ENCODE results near the gene TTC34.
"Not testable (repeated sequence)": the region's sequence is repeated elsewhere in the genome, so short reads cannot be mapped to it uniquely, and the experiment has no call there.

DNA sequence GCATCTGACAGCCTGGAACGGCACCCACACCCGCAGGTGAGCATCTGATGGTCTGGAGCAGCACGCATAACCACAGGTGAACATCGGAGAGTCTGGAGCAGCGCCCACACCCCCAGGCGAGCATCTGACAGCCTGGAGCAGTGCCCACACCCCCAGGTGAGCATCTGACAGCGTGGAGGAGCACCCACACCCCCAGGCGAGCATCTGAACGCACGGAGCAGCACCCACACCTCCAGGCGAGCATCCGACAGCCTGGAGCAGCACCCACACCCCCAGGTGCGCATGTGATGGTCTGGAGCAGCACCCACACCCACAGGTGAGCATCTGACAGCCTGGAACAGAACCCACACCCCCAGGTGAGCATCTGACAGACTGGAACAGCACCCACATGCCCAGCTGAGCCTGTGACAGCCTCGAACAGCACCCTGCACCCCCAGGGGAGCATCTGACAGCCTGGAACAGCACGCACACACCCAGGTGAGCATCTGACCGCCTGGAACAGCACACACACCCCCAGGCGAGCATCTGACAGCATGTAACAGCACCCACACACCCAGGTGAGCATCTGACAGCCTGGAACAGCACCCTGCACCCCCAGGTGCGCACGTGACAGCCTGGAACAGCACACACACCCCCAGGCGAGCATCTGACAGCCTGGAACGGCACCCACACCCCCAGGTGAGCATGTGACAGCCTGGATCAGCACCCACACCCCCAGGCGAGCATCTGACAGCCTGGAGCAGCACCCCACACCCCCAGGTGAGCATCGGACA lies 115.2 kb downstream of the TTC34 start:
- TF ChIP-seq CTCF (IDR thresholded peaks at IDR 0.05; ENCODE audit: low read depth, low read length); EZH2phosphoT487 (IDR thresholded peaks at IDR 0.05; ENCODE audit: low read depth): not testable (repeated sequence)
